HG02678 (cell line): ENCODE measurements around the gene F11R.
A peak's percentile ranks its signal among the peaks of the same experiment; 100 is the strongest.
"Not testable (repeated sequence)": the region's sequence is repeated elsewhere in the genome, so short reads cannot be mapped to it uniquely, and the experiment has no call there.

ENCODE experiments used
- ATAC-seq: cut with Tn5 transposase; IDR thresholded peaks from one replicate; pipeline ENCODE4 v1.9.1; 2021; ENCODE audit warnings: mild to moderate bottlenecking, moderate library complexity; ENCODE audit not compliant: unreplicated experiment

F11R gene

DNA sequence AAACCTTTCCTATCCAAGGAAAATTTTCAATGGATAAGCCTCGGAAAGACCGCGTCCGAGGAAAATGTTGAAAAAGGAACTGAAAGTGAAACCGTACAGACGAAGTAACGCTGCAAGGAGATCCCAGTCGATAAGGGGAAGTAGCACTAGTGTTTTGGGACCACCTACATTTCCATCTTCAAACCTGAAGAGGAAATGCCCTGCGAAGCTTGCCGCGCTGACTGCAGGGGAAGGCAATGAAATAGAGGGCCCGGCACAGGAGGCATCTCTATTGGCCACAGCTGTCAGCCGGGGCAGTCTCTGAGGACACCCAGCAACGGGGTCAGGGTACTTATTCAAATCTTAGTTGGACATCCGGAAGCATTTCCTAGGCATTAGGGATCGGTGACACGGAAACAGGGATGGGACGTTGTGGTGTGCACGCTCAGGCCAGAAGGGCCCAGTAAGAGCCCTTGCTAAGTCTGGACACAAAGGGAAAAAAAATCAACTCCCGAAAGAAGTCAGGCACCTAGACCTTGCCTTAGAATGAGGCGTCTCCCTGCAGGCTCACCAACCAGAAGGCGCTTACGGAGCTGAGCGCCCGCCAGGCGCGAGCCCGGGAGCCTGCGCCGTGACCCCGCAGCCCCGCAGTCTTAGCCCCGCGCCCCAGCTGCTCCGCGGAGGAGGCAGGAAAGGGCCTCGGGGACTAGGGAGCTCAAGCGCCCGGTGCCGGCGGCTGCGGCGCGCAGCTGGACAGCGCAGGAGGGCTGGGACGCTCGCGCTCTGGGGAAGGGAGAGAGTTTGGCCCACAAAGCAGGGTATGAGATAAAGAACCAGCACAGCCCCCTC lies 24.2 kb upstream of the F11R start:
- ATAC-seq: peak; percentile 47

DNA sequence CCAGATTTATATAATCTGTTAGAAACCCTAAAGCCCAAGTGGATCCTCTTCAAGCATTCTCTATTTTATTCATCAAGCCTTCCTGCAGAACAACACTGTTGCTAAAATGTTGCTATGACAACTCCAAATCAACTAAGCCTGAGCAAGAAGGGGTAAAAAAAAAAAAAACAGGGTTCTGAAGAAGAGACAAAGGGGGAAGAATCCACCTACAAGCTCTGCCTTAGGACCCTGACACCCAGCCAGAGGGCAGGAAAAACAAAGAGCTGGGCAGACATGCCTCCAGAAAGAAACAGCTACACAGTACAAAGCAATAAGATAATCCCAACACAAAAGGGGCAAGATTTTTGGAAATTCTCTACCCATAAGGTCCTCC lies 23.6 kb upstream of the F11R start:
- ATAC-seq: no peak

DNA sequence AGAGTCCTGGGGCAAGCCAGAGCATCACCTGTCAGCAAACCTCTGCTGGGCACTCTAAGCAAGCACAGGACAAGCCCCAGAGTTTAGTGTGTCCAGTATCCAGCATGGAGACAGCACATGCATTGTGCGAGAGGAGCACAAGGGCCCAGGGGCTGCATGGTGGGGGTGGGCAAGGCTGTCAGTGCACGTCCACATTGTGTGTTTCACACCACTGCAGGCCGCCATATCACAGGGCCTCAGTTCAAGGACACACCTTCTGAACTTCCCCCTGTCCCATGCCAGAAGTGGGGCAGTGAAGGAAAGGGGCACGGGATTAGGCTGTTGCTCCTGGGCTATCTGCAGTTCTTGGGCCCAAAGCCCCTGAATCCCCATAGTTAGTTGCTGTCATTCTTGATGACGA lies 18.6 kb upstream of the F11R start:
- no peak for ATAC-seq

DNA sequence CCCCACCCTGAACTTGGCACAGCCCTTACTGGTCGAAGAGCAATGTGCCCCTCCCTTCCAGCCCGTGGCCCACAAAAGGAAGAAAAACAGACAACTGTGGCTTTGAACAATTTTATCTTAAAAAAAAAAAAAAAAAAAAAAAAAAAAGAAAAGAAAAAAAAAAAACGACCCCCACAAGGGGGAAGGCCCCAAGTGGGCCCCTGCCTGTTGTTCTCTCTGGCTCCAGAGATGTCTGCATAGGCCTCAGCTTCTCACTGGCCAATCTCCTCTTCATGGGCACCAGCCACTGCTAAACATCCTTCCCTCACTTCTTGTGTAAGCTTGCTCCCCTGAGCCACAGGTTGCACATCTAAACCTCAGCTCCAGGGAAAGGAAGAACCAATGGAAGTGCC lies 18.2 kb upstream of the F11R start:
- no peak for ATAC-seq

DNA sequence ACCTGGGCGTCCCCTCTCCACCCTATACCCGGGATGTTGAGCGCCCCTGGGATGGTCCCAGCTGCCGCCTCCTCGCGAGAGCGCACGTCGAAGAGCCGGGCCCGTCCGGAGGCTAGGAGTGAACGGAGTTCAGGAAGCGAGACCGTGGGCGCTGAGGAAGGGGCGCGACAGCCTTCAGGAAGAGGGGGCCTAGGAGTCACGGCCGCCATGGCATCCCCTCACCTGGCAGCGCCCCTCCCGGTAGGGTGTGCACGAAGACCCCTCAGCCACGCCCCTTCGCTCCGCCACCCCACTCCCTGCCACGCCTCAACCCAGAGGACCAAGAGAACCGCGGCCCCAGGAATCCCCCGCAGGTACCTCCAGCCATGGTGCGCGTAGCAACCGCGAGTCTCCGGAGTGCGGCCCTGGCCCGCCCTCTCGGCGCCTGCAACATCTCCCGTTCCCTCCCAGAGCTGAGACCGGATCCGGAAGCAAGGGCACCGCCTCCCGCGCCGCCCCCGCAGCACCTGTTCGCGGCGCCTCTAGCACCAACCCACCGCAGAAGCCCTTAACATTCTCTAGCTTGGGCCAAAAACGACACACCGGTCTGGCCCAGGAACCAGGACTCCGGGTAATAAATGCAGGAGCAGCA lies 17.7 kb upstream of the F11R start, which contains the start of gene TSTD1:
Gene TSTD1 (minus strand): TSS at position 442 of the 631 bp plus-strand sequence. CDS start 75 bp downstream, at position 367.
- peak; percentile 92 for ATAC-seq

DNA sequence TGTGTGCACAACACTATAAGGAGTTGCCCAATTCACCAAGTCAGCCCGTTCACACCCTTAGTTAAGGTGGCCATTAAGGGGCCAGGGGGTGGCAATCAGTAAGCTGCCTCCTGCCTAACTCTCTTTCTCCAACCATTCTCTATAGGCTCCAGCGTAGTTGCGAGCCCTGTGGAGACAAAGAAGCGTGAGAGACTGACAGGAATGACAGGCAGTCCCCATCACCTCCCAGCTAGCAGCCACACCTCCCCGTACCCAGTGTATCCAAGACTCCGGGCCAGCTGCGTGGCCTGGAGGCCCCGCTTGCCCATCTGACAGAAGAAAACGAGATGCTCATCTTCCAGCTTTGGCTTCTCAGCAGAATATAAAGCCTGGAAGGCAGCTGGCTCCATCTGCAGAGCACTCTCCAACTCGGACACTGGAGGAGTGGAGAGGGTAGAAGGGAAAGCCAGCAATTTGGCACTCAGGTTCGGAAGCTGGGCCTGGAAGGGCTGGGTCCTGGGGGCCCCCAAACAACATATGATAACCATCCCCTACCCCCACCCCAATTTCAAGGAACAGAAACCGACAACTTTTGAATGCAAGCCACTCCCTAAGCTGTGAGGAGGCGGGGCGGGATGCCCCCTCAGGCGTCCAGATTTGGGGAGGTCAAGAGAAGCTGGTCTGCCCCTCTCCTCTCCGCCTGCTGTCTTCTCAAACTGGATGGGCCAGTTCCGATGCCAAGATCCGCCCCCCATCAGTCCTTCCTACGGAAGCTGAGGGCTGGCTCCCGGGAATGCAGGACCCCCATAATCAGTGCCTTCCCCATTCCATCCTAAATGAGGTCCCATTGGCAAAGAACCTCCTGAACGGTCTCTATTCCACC lies 16.9 kb upstream of the F11R start:
- ATAC-seq: no peak

DNA sequence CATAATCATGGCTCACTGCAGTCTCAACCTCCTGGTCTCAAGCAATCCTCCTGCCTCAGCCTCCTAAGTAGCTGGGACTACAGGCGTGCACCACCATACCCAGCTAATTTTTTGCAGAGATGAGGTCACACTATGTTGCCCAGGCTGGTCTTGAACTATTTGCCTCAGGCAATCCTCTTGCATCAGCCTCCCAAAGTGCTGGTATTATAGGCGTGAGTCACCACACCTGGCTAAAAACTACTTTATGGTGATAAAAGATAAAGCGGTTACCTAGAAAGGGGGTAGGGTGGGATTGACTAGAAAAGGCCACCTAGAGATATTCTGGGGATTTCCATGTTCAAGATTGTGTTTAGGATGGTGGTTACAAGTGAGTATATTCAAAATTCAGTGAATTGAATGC lies 12.8 kb upstream of the F11R start:
- no peak for ATAC-seq

DNA sequence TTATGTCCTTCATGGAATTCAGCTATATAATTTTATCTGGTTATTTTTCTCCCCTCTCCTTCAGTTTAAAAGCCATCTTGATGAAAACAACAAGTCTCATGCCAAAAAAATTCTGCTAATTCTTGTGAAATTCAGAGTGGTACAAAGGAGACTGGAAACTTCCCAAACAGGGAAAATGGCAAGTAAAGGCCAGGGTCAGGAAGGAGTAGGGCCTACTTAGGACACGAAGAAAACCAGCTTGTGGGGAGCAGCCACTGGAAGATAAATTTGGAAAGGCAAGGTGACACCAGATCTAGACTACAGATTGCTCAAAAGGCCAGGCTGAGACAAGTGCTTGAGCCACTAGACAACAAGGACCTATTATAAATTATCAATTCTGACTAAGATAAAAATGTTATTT lies 11.5 kb upstream of the F11R start:
- ATAC-seq: no peak

DNA sequence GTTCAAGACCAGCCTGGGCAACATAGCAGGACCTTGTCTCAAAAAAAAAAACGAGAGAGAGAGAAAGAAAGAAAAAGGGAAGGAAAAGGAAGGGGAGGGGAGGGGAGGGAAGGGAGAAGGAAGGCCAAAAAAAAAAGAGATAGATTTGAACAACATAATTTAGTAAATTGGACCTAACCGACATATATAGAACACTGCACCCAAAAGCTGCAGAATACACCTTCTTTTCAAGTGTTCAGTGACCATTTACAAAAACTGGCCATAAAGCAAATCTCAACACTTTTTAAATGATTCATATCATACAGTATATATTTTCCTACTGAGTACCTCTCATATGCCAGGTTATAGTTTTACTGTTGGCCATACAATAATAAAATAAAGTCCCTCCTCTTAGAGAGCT lies 10.9 kb upstream of the F11R start:
- ATAC-seq: no peak

DNA sequence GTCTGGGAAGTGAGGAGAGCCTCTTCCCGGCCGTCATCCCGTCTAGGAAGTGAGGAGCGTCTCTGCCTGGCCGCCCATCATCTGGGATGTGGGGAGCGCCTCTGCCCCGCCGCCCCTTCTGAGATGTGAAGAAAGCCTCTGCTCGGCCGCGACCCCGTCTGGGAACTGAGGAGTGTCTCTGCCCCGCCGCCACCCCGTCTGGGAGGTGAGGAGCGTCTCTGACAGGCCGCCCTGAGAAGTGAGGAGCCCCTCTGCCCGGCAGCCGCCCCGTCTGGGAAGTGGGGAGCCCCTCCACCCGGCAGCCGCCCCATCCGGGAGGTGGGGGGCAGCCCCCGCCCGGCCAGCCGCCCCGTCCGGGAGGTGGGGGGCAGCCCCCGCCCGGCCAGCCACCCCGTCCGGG lies 8.5 kb upstream of the F11R start:
- not testable (repeated sequence) for ATAC-seq

DNA sequence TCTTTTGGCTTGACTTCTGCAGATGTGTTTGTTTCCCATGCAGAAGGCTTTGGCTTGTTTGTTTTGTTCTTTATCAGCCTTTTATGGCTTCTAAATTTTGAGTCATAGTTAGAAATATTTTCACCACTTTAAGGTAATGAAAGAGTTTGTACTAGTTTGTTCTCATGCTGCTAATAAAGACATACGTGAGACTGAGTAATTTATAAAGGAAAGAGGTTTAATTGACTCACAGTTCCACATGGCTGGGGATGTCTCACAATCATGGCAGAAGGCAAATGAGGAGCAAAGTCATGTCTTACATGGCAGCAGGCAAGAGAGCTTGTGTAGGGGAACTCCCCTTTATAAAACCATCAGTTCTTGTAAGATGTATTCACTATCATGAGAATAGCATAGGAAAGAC lies 6.0 kb upstream of the F11R start:
- ATAC-seq: not testable (repeated sequence)

DNA sequence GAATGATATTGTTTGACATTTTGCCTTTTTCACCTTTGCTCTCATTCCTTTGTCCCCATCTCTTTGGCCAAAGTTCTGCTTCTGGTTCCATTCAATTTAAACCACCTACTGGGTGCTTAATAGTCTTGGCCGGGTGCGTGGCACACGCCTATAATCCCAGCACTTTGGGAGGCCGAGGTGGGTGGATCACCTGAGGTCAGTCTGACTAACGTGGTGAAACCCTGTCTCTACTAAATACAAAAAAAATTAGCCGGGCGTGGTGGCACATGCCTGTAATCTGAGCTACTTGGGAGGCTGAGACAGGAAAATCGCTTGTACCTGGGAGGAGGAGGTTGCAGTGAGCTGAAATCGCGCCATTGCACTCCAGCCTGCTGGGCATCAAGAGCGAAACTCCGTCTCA lies 1.5 kb upstream of the F11R start:
- ATAC-seq: not testable (repeated sequence)

DNA sequence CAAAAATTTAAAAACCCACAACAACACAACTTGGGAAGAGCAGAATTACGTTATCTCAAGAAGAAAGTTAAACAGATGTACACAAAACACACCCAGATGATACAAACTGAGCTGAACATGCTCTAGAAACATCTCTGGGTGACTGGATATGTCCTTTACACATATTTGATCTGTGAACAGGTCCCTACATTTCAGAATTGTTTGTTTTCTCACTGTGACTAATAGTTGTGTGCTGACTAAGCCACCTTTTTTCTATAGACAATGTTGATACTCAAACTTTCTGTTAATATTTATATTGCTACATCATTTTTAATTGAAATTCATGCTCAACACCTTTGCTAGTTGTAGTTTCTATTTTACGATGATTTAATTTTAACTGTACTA lies 1.0 kb upstream of the F11R start:
- ATAC-seq: no peak

DNA sequence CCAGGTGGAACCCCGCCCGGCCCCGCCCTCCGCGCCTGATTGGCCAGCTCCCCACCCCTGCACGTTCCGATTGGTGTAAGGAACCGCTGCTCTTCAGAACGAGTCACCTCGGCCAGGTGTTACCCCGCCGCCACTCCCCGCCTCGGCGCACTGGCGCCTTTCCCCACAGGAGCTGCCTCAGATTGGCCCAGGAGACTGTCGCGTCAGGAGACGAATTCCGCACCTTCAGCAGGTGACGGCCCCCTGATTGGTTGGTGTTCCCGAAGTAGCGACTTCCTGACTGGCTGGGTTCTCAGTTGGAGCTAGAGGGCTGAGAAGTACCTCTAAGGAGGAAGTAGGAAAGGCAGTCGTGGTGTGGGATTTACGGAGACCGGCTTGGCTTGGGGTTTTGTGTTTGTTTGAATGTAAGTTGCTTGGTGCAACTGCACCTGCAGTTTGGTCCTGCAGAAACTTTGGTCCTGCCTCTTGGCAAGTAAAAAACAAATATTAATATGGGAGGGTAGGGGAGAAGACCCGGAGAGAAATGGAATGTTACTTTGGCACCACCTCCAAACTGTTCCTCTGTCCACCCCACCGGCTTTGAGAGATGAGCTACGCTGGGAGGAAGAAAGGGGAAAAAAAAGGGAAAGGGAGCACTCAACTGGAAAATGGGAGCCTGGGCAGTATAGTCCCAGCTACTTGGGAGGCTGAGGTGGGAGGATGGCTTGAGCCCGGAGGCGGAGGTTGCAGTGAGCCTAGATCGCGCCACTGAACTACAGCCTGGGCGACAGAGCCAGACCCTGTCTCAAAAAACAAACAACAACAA lies 415 bp upstream of the F11R start:
- ATAC-seq: peak; percentile 88

DNA sequence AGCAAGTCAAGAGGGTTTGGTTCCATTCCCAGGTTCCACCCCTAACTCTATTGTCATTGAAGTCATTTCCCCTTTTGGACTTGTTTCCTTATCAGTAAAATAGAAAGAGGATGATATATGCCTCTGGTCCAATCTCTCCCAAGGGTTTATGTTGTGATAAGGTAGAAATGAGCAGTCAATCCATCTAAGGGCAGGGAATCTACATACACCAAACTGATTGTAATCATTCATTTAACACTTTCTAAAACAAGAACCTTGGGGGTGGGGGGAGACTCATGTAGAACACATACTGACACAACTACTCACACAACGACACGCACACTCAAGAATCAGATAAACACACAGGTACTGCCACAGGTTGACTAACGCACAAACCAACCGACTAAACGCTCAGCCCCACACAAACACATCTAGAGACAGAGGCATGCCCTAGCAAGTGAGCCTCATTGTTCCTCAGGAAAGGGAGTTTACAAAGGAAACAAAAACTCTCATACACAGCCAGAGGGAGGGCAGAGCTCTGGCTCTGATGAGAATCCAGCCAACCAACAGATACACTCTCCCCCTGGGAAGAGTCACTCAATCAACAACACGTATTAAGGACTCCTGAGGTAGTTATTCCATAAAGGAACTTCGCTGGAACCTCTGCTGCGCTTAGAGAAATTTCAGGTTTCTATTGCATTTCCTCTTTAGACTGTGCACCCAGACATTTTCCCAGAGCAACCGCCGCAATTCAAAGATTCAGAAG lies 1.0 kb downstream of the F11R start:
- ATAC-seq: no peak

DNA sequence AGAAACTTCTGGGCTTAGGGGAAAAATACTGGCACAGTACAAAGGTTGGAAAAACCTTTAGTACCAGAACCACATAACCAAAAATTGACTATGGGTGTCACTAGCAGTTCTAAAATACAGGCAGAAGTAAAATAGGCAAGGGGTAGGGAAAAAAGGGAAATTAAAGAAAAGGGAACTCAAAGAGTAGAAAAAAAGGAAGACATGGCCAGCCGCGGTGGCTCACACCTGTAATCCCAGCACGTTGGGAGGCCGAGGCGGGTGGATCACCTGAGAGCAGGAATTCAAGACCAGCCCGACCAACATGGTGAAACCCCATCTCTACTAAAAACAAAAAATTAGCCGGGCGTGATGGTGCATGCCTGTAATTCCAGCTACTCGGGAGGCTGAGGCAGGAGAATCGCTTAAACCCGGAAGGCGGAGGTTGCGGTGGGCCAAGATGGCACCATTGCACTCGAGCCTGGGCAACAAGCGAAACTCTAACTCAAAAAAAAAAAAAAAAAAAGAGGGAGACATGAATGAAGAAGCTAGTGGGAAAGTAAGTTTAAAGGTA lies 1.8 kb downstream of the F11R start:
- not testable (repeated sequence) for ATAC-seq

DNA sequence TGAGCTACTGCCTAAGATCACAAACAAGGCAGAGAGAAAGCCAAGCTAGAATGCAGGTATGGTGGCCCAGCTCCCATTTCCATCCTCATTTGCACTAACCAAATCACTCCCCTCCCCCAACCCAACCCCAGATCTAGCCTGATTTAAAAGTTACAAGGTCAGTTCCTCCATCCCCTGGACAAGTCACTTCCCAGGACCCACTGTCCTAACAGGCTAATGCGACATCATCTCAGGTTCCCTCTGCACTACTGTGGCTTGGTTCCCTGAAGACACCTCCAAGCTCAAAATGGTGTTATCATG lies 2.4 kb downstream of the F11R start:
- ATAC-seq: no peak

DNA sequence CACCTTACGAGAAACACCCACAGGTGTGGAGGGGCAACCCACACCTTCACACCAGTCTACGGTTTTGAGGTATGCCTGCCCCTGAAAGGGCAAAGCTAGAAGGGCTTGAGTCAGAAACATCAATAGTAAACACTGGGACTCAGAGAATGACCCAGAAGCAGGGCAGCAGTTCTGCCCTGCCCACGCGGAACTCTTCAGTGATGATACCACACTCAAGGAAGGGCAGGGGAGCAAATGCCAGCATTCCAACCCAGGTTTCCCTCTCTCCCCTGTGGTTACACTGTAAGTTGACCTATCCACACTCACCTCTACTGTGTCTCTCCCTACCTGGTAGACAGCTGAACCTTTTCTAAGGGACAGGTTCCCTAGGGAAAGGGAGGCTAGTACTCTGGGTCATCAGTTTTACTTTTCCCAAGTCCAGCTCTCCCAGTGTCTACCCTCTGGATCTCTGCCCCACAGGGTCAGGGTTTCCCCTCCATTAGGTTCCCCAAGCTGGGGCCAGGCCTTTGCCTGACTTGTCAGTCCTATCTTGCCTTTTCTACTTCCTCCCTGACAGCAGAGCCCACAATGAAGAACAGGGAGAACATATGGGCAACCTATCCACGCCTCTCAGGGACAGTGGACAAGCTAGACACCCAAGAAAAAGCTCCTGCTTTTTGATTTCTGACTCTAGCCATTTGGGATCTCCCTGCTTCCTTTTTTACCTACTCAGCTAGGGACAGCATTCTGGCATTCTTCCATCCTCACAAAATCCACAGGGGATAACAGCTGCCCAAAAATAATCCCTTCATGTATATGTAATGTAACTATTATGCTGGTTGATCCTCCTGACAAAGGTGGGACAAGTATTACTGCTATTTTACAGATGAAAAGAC lies 3.0 kb downstream of the F11R start:
- ATAC-seq: no peak

DNA sequence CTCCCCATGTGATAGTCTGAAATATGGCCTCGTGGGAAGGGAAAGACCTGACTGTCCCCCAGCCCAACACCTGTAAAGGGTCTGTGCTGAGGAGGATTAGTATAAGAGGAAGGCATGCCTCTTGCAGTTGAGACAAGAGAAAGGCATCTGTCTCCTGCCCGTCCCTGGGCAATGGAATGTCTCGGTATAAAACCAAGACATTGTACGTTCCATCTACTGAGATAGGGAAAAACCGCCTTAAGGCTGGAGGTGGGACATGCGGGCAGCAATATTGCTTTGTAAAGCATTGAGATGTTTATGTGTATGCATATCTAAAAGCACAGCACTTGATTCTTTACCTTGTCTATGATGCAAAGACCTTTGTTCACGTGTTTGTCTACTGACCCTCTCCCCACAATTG lies 3.8 kb downstream of the F11R start:
- not testable (repeated sequence) for ATAC-seq
